GM21737 (cell line): ENCODE results near the gene FBXO11.

Experiments used
- ATAC-seq: cut with Tn5 transposase; IDR thresholded peaks from one replicate; pipeline ENCODE4 v1.9.1; 2021; ENCODE audit warnings: mild to moderate bottlenecking, moderate library complexity; ENCODE audit not compliant: unreplicated experiment

The FBXO11 gene

DNA sequence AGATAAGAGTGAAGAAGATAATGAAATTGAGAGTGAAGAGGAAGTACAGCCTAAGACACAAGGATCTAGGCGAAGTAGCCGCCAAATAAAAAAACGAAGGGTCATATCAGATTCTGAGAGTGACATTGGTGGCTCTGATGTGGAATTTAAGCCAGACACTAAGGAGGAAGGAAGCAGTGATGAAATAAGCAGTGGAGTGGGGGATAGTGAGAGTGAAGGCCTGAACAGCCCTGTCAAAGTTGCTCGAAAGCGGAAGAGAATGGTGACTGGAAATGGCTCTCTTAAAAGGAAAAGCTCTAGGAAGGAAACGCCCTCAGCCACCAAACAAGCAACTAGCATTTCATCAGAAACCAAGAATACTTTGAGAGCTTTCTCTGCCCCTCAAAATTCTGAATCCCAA is 107.7 kb downstream of the FBXO11 start:
- no peak for ATAC-seq

DNA sequence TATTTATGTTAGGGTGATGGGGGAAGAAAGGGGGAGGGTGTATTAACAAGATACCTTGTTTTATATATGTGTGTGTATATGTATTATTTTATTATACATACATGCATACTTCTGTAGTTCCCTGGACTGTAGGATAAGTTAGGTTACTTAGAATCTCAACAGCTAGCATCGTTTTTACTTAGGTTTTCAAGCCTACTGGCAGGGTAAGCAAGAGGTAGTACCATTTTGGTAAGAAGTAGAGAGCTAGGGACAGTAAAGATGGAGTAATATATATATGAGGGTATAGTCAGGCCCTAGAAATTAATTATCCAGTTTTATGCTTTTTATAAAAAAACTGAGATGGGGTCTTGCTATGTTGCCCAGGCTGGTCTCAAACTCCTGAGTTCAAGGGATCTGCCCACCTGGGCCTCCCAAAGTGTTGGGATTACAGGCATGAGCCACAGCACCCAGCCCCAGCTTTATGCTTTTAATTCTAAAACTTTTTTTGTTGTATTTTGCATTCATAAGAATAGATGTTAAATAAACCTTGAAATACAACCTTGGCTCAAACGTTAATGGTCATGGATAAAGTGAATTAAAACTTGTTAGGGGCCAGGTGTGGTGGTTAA is 110.1 kb downstream of the FBXO11 start:
- ATAC-seq = no peak

DNA sequence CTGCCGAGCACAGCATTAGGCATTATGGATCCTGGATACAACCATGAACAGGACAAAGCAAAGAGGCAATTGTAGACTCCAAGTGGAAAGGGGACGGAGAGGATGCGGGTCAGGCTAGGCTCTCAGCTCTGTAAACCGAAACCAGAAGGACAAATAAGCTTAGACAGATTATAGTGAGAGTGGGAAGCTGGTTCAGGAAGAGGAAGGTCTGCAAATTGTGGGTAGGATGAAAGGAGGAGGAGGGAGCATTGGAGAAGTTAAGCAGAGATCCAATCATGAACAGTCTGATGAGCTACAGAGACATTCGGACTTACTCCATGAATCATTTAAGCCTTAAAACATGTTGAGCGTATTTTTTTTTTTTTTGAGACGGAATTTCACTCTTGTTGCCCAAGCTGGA is 120.3 kb downstream of the FBXO11 start:
- no peak for ATAC-seq

DNA sequence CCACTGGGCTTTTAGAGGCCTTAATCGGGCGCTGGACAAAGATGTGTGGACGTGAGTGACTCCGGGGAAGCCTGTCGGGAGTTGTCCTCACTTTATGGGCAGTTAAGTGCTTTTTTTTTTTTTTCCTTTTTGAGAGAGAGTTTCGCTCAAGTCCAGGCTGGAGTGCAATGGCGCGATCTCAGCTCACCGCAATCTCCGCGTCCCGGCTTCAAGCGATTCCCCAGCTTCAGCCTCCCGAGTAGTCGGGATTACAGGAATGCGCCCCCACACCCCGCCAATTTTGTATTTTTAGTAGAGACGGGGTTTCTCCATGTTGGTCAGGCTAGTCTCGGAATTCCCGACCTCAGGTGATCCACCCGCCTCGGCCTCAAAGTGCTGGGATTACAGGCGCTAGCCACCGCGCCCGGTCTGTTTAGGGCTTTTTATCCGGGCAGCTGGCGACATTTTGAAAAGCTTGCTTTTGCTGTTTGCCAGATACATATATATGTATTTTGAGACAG is 121.9 kb downstream of the FBXO11 start:
- ATAC-seq = no peak

DNA sequence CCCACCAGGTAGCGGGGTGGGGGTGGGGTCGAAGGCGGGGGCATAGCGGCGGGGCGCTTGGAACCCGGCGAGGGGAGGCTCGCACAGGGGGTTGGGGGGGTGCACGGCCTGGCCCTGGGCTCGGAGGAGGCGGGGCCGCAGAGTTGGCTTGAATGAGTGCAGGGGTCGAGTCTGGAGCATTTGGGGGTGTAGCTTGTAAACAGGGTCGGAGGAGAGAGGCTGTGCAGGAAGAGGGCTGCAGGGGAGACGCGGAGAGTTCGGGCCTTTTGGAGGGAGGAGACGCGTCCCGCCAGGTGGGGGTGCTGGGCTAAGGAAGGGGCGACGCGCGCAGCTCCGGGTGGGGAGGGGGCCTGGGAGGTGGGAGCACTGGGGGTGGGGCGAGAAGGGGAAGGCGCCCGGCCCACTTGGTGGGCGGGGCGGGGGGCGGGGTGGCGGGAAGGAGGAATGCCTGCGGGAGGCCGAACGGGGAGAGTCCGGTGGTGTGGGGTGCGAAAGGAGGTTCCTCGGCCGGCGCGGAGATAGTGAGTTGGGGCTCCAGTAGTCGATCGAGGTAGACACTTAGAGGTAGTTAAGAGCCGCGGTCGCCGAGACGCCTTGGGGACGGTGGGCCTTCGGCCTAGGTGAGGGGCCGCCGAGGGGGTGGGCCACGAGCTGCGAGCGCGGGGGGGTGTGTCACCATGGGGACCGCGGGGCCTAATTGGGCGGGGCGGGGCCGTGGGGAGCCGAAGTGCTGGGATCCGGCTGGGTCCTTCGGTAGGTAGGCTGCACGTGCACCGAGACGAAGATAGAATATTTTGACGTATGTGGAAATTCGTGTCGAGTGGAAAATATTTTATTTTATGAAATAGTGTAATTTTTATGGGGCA is 122.6 kb downstream of the FBXO11 start:
- ATAC-seq = peak; percentile 25

DNA sequence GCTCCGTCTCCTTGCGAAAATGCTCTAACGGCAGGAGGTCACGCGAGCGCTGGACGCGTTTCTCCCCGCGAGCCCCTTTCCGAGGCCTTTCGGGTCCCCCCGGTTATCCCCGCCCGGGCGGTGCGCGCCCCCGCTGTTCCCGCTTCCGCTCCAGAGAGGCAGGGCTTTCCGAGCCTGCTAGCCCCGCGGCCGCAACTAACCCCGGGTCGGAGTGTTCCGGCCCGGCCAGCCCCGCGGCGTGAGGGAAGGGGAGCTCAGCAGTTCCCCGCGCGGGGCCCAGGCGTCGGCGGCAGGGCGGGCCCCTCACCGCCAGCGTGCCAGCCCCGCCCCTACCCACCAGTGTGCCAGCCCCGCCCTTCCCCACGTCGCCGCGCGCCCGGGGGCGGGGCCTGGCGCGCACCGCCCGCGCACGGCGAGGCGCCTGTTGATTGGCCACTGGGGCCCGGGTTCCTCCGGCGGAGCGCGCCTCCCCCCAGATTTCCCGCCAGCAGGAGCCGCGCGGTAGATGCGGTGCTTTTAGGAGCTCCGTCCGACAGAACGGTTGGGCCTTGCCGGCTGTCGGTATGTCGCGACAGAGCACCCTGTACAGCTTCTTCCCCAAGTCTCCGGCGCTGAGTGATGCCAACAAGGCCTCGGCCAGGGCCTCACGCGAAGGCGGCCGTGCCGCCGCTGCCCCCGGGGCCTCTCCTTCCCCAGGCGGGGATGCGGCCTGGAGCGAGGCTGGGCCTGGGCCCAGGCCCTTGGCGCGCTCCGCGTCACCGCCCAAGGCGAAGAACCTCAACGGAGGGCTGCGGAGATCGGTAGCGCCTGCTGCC is 123.4 kb downstream of the FBXO11 start, which contains the start of gene MSH6:
Gene MSH6, plus strand, starts transcription at position 475 of the 815 bp plus-strand sequence. Its CDS starts 89 bp downstream, at position 564.
- ATAC-seq = peak; percentile 81

DNA sequence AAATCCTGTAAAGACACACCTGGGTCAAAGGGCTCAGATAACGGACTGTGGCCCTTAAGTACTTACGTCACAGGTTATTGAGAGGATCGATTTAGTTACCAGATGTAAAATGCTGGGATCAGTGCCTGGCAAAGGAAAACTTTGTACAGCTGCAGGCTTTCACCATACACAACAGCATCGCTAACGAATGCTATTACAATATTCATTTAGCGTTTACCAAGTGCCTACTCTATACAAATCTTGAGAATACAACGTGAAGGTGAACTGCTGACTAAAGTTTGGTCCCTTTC is 124.0 kb downstream of the FBXO11 start:
- ATAC-seq = no peak

DNA sequence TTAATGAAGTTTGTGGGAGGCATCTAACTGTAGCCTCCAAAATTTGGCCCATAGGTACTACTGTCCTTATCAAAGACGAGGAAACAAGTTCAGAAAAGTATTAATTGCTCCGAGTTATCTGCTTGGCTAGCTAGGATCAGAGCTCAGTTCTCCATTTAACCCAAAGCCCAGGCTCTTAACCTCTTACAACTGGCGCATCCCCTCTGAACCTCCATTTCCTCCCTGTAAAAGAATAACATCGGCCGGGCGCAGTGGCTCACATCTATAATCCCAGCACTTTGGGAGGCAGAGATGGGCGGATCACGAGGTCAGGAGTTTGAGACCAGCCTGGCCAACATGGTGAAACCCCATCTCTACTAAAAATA is 126.9 kb downstream of the FBXO11 start:
- no peak for ATAC-seq

DNA sequence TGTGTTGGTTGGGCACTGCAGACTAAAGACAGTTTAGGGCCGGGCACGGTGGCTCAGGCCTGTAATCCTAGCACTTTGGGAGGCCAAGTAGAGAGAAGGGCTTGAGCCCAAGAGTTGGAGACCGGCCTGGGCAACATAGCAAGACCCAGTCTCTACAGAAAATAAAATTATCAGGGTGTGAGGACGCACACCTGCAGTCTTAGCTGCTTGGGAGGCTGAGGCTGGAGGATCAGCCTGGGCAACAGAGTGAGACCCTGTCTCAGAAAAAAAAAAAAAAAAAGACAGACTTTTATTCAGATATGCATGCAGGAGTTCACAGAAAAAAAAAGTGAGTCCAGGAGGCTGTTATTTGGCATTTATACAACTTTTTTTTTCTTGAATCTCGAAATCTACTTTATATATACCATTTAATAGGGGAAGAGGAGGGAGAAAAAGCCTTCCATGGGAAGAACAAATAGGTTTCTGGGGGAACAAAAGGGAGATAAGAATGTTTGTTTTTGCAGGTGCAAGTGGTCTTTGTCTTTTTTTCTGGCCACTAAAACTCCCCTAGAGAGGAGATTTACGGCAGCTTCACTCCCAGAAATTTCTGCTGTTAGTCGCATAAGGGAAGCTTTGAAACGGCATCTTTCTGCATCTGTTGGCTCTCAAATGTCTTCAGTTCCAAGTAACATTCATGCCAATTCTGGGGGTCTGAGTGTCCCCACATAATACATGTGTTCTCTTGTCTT is 127.4 kb downstream of the FBXO11 start:
- ATAC-seq = no peak

DNA sequence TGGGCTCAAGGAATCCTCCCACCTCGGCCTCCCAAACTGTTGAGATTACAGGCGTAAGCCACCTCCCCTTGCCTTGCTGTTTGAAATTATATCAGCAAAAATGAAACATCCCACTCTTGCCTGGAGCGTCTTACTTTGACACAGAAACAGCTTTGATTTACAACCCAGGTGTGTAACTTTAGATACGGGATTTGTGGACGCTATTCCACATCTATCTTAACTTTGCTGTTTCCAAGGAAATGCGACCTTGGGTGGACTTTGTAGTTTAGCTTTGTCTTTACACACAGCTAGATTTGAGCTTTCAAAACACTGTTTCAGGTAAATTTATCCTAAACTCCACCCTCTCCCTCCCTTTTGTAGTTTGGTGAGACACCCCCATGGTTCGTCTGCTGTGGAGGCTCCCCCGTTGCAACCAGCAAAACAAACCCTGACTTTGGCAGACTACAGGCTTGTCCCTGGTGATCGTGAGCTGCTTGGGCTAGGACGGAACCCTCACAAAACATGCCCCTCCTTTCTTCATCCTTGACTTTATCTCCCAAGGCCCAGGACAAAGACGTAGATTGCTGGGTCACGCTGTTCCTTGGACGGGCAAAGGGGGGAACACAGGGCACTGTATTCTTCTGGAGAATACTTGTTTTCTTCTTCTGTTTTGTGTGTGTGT is 128.9 kb downstream of the FBXO11 start:
- no peak for ATAC-seq

DNA sequence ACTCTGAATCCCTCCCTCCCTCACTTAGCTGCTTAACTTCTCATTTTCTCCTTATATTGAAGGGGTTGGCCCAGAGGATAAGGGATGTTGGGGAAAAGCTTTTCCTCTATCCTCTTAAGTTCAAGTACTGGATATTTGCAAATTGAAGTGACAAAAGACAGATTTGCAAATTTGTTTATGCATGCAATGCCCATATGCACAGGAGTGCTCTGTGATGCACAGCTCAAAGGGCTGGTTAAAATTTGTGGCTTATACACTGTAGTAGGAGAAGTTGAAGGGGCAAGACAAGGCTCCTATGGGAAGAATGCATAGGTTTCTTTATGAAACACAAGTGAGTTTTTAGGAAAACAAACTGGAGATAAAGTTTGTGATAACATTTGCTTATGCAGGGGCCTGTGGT is 131.7 kb downstream of the FBXO11 start:
- no peak for ATAC-seq

DNA sequence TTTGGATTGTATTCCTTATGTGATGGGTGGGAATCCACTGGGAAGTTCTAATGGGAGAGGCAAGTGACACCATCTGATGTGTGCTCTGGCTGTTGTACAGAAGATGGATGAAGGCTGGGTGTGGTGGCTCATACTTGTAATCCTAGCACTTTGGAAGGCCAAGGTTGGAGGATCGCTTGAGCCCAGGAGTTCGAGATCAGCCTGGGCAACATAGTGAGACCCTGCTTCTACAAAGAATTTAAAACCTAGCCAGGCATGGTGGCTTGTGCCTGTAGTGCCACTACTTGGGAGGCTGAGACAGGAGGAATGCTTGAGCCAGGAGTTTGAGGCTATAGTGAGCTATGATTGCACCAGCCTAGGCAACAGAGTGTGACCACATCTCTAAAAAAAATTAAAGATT is 134.0 kb downstream of the FBXO11 start:
- ATAC-seq = no peak

DNA sequence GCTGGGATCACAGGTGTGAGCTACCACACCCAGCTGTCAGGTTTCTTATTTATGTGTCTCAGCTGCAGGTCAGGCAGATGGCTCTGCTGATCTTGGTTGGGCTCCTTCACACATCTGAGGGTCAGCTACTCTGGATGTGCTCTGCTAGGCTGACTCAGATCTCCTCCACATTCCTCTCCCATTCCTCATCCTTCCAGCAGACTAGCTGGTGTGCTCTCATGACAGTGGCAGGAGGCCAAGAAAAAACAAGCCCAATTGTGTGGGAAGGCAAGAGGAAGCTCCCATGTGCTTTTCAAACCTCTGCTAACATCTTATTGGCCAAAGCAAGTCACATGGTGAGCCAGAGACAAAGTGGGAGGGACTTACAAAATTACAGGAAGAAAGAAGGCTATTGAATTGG is 135.1 kb downstream of the FBXO11 start:
- no peak for ATAC-seq

DNA sequence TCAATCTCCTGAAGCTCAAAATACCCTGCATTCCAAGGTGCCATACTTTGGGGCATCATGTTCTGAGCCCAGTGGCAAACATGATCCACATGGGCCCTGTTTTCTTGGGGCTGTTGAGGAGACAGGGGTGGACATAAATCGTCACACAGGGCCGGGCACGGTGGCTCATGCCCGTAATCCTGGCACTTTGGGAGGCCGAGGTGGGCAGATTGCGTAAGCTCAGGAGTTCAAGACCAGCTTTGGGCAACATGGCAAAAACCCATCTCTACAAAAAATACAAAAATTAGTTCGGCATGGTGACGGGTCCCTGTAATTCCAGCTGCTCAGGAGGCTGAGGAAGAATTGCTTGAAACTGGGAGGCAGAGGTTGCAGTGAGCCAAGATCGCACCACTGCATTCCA is 137.0 kb downstream of the FBXO11 start:
- ATAC-seq = no peak

DNA sequence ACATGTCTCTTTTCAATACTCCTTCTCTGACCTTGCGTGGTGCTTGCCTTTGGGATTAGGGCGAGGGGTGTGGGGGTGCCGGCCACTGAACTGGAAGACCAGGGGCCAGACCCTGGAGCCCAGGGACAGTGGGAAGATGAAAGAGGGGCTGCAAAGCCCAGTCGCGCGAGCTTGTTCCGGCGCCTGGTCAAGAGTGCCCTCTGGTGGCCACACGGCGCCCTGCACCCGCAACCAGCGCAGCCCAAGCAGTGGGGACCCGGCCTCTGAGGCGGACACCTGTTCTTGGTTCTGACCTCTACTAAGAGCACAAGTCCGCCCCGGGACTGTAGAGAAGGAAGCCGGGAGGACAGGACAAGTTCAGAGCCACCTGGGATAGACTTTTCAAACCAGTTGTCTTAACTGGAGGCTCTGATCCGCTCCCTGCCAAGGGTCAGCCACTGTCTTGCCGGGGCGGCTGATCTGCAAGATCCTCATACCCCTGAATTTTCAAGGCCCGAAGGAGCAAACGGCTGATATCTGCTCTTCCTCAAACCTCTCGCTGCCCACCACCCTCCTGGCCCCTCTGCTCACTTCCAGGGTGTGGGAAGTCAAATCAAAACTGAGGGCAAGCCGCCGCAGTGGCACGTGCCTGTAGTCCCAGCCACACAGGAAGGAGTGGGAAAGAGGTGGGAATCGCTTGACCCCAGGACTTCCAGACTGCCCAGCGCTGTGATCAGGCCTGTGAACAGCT is 138.3 kb downstream of the FBXO11 start:
- no peak for ATAC-seq

DNA sequence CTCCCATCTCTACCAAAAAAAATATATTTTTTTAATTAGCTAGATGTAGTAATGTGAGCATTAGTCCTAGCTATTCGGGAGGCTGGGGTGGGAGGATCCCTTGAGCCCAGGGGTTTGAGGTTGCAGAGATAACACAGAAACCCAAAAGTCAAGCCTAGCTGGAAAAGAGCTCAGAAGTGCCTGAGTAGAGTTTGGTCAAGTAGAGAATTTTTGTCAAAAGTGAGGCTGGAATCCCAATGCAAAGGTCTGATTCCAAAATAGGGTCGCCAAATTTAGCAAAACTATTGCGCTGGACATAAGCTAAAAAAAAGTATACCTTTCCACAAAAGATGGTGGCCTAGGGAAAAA is 138.8 kb downstream of the FBXO11 start:
- no peak for ATAC-seq

DNA sequence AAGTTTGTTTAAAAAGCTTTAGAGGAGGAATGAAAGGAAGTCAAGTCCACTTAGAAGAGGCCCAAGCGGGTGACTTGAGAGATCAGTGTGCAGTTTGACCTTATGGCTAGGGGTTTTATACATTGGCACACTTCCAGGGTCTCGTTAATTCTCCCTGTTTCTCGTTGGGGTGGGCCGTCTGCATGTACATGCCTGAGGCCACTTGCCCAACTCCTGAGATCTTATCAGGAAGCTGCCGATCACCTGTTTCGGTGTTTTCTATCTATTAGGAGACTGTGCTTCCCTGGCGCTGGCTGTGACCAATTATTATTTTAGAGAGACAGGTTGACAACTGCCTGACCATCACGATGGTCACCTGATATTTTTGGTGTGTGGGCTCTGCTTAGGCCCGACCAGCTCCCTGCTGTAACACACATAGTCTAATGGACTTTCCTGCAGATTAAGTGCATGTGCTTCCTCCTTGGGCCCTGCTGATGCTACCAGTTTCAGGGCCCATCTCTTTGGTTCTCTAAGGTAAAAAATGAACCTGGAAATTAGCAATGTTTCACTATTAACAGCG is 154.4 kb downstream of the FBXO11 start:
- ATAC-seq = no peak

DNA sequence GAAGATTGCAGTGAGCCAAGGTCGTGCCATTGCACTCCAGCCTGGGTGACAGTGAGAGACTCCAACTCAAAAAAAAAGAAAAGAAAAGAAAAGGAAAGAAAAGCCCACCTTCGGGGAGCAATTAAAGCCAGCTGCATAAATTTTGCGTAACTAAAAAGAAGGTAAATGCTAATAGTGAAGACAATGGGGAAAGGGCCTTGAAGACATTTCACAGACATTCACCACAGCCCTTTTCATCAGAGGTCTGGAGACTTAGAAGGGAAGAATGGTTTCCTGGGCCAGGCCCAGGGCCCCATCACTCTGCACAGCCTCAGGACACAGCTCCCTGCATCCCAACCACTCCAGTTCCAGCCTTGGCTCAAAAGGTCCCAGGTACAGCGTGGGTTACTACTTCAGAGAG is 158.4 kb downstream of the FBXO11 start:
- ATAC-seq = no peak

DNA sequence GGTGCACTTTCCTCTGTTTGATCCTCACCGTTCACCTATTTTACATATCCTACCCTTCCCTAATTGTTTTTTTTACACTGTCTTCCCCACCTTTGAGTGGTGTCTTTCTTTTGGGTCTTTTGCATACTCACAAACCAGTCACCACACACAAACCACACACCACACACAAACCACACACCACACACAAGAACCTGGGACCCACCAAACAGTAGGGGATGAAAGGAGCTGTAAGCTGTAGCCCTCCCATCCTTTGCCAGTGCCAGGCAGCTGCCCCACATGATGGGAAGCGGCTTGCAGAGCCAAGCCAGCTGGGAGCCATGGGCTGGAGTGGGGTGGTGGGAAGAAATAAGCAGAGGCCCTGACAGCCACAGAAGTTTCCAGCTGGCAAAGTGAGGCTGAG is 162.2 kb downstream of the FBXO11 start:
- ATAC-seq = no peak

DNA sequence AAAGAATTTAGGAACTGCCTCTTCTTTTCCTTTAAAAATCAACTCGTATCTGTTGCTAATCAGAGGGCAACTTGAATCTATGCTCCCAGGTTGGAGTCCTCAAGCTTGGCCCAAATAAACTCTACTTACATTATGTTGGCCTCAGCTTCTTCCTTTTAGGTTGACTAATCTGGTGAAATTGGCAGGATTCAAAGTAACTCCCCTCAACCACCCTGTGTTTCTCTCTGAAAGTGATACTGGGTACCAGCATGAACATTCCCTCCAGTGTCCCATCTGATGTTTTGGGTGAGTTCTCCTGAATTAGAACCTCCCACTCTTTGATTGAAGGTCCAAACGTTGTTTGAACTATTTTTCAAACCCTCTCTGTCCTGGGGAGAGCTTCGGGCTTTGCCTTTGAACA is 164.7 kb downstream of the FBXO11 start:
- no peak for ATAC-seq
